Measurements from ENCODE around the gene GRK5. TPM values are rescaled to one million over a fixed set of nuclear protein-coding genes. Genes with fewer than 3 reads are reported as not detected.
A peak's percentile ranks its signal among the peaks of the same experiment; 100 is the strongest.

GRK5 gene
- total RNA-seq, 3 donors from 2014 or later (not counting 1 experiment from before 2014, with no cell fraction given) = 37.6 to 54.3 (median 47.9) TPM

DNA sequence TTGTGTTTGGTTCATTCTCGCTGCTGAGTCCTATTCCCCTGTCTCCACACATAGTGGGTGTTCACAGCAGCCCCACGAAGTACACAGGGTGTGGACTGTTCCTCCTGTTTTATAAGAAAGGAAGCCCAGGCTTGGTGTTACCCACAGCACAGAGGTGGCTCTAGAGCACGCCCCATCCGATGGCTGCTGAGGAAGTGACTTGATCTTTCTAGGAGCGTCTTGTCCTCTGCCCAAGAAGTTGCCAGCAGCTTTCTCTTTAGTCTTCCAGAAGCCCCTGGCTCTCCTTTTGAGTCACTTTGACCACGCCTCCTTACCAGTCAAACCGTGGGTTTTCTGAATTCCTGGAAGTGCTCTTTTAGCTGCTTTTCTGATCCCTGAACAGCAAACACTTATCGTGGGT lies 94.0 kb downstream of the GRK5 start:
- H3K4me3 ChIP-seq (ENCODE audit: low read length) = no peak overlapping the region
- 6% methylated on average over 8 of the region's 8 CpGs for WGBS (ENCODE audit: insufficient coverage)
- H3K27me3 ChIP-seq (ENCODE audit: control insufficient read depth, insufficient read depth, low read length) = no peaks in the 10 kb centered on the region
- Mint-ChIP-seq H3K36me3 (peaks cover 7% of the 10 kb centered on the region), H3K27me3 (ENCODE audit: low read depth in 2 of 2) (no peaks in the 10 kb centered on the region), H3K4me1 (peaks cover 77 to 87% of the 10 kb centered on the region in 2 donors), H3K9me3 (no peaks in the 10 kb centered on the region), H3K4me3 (peak overlapping the region; percentile 83), H3K27ac (peak overlapping the region; percentile 92)
- TF ChIP-seq, protein P1, sequence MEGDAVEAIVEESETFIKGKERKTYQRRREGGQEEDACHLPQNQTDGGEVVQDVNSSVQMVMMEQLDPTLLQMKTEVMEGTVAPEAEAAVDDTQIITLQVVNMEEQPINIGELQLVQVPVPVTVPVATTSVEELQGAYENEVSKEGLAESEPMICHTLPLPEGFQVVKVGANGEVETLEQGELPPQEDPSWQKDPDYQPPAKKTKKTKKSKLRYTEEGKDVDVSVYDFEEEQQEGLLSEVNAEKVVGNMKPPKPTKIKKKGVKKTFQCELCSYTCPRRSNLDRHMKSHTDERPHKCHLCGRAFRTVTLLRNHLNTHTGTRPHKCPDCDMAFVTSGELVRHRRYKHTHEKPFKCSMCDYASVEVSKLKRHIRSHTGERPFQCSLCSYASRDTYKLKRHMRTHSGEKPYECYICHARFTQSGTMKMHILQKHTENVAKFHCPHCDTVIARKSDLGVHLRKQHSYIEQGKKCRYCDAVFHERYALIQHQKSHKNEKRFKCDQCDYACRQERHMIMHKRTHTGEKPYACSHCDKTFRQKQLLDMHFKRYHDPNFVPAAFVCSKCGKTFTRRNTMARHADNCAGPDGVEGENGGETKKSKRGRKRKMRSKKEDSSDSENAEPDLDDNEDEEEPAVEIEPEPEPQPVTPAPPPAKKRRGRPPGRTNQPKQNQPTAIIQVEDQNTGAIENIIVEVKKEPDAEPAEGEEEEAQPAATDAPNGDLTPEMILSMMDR (IDR thresholded peaks at IDR 0.05) = no peak
- DNase-seq (peak; percentile 65 to 82), ATAC-seq (peak; percentile 59 to 83 (median 72))
- peaks cover 78% of the 10 kb centered on the region for H3K4me1 ChIP-seq (ENCODE audit: control insufficient read depth, insufficient read depth, low read length)
- intact Hi-C loops (cut with micrococcal nuclease) = loop anchor here (1.0 kb wide), 1 partner anchor 32 kb away; no protein-coding TSS in a partner anchor
- peak overlapping the region; percentile 79 for H3K27ac ChIP-seq (ENCODE audit: low read length)
- H3K36me3 ChIP-seq (ENCODE audit: control insufficient read depth, insufficient read depth, low read length) = no peaks in the 10 kb centered on the region
- peaks cover 7% of the 10 kb centered on the region for H3K9me3 ChIP-seq (ENCODE audit: control insufficient read depth, insufficient read depth, low read length)

DNA sequence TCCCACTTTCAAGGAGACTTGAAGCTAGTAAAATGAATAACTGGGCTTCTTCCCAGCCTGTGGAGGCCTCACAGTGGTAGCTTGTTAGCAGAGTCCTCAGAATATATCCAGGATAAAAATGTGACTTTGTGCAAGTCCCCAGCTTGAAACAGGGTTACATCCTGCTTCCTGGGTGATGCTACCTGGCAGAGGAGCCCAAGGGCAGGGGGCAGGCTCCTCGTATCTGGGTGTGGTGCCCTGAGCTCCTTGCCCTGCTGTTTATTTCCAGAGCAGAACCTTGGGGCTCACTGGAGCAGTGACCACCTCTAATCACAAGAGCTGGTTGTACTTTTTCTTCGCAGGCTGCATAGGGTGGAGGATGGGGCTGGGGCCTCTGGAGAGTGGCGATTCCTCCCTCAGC lies 94.8 kb downstream of the GRK5 start:
- no peaks in the 10 kb centered on the region for H3K27me3 ChIP-seq (ENCODE audit: control insufficient read depth, insufficient read depth, low read length)
- H3K4me3 ChIP-seq (ENCODE audit: low read length) = no peak overlapping the region
- Mint-ChIP-seq H3K9me3 (no peaks in the 10 kb centered on the region), H3K4me1 (peaks cover 85 to 94% of the 10 kb centered on the region in 2 donors), H3K27me3 (ENCODE audit: low read depth in 2 of 2) (no peaks in the 10 kb centered on the region), H3K27ac (peak overlapping the region; percentile 92), H3K4me3 (peak overlapping the region; percentile 21), H3K36me3 (peaks cover 7% of the 10 kb centered on the region)
- peaks cover 7% of the 10 kb centered on the region for H3K9me3 ChIP-seq (ENCODE audit: control insufficient read depth, insufficient read depth, low read length)
- TF ChIP-seq, protein P1 (IDR thresholded peaks at IDR 0.05) = no peak
- ATAC-seq = no peak
- WGBS (ENCODE audit: insufficient coverage) = 60% methylated on average over 1 of the region's 3 CpGs
- intact Hi-C loops (cut with micrococcal nuclease) = no loop called here
- H3K4me1 ChIP-seq (ENCODE audit: control insufficient read depth, insufficient read depth, low read length) = peaks cover 86% of the 10 kb centered on the region
- peak overlapping the region; percentile 79 for H3K27ac ChIP-seq (ENCODE audit: low read length)
- H3K36me3 ChIP-seq (ENCODE audit: control insufficient read depth, insufficient read depth, low read length) = no peaks in the 10 kb centered on the region
- peak in 1 of 2 donors; percentile 42 for DNase-seq

DNA sequence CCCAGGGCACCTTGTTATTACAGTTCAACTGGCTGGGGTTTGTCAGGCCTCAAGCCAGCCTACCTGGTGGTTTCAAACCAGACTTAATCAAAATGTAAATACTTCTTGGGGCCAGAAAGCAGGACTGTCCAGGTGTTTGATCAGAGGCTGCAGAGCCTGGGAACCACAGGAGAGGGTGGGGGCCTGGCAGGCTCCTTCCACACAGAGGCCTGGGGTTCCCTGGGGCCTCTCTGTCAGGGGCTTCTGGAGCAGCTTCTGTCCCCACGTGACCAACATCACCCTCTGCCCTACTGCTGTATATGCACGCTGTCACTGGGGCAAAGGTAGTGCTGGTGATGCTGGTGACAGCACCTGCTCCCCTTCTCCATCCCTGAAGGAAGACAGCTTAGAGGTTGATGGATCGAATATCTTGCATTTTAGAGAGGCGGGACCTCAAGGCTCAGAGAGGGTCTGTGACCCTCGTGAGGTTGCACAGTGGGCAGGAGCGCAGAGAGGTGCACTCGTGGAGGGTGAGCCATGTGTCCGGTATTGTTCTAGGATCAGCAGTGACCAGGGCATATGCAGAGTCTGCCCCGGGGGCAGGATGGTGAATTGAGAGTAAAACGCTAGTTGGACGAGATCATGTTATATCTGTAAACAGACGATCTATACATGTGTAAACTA lies 95.4 kb downstream of the GRK5 start:
- TF ChIP-seq, protein P1 (IDR thresholded peaks at IDR 0.05) = no peak
- no peak for DNase-seq
- Mint-ChIP-seq H3K9me3 (no peaks in the 10 kb centered on the region), H3K27me3 (ENCODE audit: low read depth in 2 of 2) (no peaks in the 10 kb centered on the region), H3K36me3 (peaks cover 3% of the 10 kb centered on the region), H3K4me1 (peaks cover 86 to 94% of the 10 kb centered on the region in 2 donors), H3K4me3 (peak overlapping the region; percentile 21), H3K27ac (peak overlapping the region; percentile 92)
- intact Hi-C loops (cut with micrococcal nuclease) = no loop called here
- no peaks in the 10 kb centered on the region for H3K27me3 ChIP-seq (ENCODE audit: control insufficient read depth, insufficient read depth, low read length)
- peaks cover 92% of the 10 kb centered on the region for H3K4me1 ChIP-seq (ENCODE audit: control insufficient read depth, insufficient read depth, low read length)
- WGBS (ENCODE audit: insufficient coverage) = 89% methylated on average over 12 of the region's 12 CpGs
- ATAC-seq = no peak
- H3K9me3 ChIP-seq (ENCODE audit: control insufficient read depth, insufficient read depth, low read length) = peaks cover 2% of the 10 kb centered on the region
- H3K36me3 ChIP-seq (ENCODE audit: control insufficient read depth, insufficient read depth, low read length) = no peaks in the 10 kb centered on the region
- no peak overlapping the region for H3K4me3 ChIP-seq (ENCODE audit: low read length)
- H3K27ac ChIP-seq (ENCODE audit: low read length) = no peak overlapping the region

Measured in natural killer cell (primary cell).